22Rv1 (cell line): Measurements from ENCODE around the gene PRXL2B.

Experiments used
- ZFX ChIP-seq: fragments of 450-650 bp; IDR thresholded peaks from 2 replicates; pipeline ENCODE4 v1.6.1; 2017; ENCODE audit warnings: antibody characterized with exemption, borderline replicate concordance
- TF ChIP-seq, protein P1 (sequence below): fragments of 450-650 bp; IDR thresholded peaks from 2 replicates; pipeline ENCODE4 v1.5.1; 2017; ENCODE audit warnings: mild to moderate bottlenecking

DNA sequence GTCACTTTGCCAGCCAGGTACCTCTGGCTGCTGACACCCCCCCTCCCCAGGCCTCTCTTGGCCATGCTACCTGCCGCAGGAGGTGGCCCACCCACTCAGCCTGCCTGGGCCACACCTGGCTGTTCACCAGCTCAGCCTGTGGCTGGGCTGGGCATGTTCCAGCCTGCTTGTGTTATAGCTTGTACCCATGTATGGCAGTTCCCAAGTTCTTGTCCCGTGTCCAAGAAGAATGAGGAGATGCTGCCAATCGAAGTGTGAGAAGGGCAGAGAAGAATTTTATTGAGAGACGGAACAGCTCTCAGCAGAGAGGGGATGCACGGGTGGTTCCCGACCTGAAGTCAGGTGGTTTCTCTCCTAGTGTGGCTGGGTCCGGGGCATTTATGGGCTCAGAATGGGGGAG lies 50.2 kb downstream of the PRXL2B start:
- TF ChIP-seq, protein P1, sequence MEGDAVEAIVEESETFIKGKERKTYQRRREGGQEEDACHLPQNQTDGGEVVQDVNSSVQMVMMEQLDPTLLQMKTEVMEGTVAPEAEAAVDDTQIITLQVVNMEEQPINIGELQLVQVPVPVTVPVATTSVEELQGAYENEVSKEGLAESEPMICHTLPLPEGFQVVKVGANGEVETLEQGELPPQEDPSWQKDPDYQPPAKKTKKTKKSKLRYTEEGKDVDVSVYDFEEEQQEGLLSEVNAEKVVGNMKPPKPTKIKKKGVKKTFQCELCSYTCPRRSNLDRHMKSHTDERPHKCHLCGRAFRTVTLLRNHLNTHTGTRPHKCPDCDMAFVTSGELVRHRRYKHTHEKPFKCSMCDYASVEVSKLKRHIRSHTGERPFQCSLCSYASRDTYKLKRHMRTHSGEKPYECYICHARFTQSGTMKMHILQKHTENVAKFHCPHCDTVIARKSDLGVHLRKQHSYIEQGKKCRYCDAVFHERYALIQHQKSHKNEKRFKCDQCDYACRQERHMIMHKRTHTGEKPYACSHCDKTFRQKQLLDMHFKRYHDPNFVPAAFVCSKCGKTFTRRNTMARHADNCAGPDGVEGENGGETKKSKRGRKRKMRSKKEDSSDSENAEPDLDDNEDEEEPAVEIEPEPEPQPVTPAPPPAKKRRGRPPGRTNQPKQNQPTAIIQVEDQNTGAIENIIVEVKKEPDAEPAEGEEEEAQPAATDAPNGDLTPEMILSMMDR = no peak
- TF ChIP-seq ZFX = no peak
